Measurements from ENCODE around the gene NPAS3. TPM values are rescaled to one million over a fixed set of nuclear protein-coding genes. Genes with fewer than 3 reads are reported as not detected.

Gene NPAS3
- total RNA-seq, 1 experiment from 2014 or later = not detected

- Histone ChIP-seq H3K79me2 (ENCODE audit: insufficient read depth, low read length) (no peaks in the 10 kb centered on the region), H4K20me1 (ENCODE audit: insufficient read depth) (no peaks in the 10 kb centered on the region), H3K27ac (ENCODE audit: low read depth, low read length) (no peak overlapping the region), H3K4me1 (ENCODE audit: control insufficient read depth in 1 of 2, insufficient read depth in 2 of 2, low read length in 2 of 2) (no peaks in the 10 kb centered on the region), H3K27me3 (ENCODE audit: insufficient read depth, low read length) (no peaks in the 10 kb centered on the region), H2AFZ (ENCODE audit: low read depth, low read length, poor library complexity, severe bottlenecking) (no peak overlapping the region), H3K36me3 (ENCODE audit: control insufficient read depth in 1 of 2, insufficient read depth in 2 of 2, low read length in 2 of 2) (no peaks in the 10 kb centered on the region), H3K9me2 (ENCODE audit: insufficient read depth) (no peaks in the 10 kb centered on the region), H3K9me3 (ENCODE audit: control insufficient read depth in 1 of 2, insufficient read depth in 1 of 2, low read depth in 1 of 2, low read length in 2 of 2) (no peaks in the 10 kb centered on the region), H3K4me3 (replicated peaks in 1 of 2; ENCODE audit: low read depth in 1 of 2, low read length in 2 of 2) (no peak overlapping the region), H3K9ac (ENCODE audit: low read length) (no peak overlapping the region), H3K4me2 (ENCODE audit: low read length) (no peak overlapping the region)
- no peak for ATAC-seq
- ChIA-PET CTCF (no interaction called here), RAD21 (ENCODE audit: low non-redundant PET in 1 of 2, low total read pairs in 2 of 2, uncharacterized antibody in 2 of 2, unreplicated experiment in 2 of 2) (no interaction called here), POLR2A (no interaction called here)
- intact Hi-C loops (cut with micrococcal nuclease) = no loop called here
- TF ChIP-seq, protein P1, sequence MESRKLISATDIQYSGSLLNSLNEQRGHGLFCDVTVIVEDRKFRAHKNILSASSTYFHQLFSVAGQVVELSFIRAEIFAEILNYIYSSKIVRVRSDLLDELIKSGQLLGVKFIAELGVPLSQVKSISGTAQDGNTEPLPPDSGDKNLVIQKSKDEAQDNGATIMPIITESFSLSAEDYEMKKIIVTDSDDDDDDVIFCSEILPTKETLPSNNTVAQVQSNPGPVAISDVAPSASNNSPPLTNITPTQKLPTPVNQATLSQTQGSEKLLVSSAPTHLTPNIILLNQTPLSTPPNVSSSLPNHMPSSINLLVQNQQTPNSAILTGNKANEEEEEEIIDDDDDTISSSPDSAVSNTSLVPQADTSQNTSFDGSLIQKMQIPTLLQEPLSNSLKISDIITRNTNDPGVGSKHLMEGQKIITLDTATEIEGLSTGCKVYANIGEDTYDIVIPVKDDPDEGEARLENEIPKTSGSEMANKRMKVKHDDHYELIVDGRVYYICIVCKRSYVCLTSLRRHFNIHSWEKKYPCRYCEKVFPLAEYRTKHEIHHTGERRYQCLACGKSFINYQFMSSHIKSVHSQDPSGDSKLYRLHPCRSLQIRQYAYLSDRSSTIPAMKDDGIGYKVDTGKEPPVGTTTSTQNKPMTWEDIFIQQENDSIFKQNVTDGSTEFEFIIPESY (IDR thresholded peaks at IDR 0.05; ENCODE audit: extremely low read depth, insufficient replicate concordance, low read length) = no peak
- TF ChIP-seq ZFX (IDR thresholded peaks at IDR 0.05) (no peak), RAD21 (IDR thresholded peaks at IDR 0.05; ENCODE audit: low read depth) (no peak), EGR1 (IDR thresholded peaks at IDR 0.05; ENCODE audit: low read depth) (no peak), REST (IDR thresholded peaks at IDR 0.05; ENCODE audit: low read depth) (no peak), FOSL1 (IDR thresholded peaks at IDR 0.05; ENCODE audit: low read depth) (no peak), POLR2A (IDR thresholded peaks at IDR 0.05; ENCODE audit: borderline replicate concordance, extremely low read depth, insufficient read depth, insufficient read length) (no peak), POLR2AphosphoS5 (IDR thresholded peaks at IDR 0.05; ENCODE audit: low read depth, low read length) (no peak), ATF3 (IDR thresholded peaks at IDR 0.05) (no peak), ELF1 (IDR thresholded peaks at IDR 0.05; ENCODE audit: borderline replicate concordance, low read depth) (no peak), MAX (IDR thresholded peaks at IDR 0.05) (no peak), TCF7L2 (IDR thresholded peaks at IDR 0.05; ENCODE audit: borderline replicate concordance, extremely low read depth, insufficient read depth, insufficient read length) (no peak), CEBPB (IDR thresholded peaks at IDR 0.05; ENCODE audit: low read depth) (no peak), SP1 (IDR thresholded peaks at IDR 0.05; ENCODE audit: low read depth) (no peak), SRF (IDR thresholded peaks at IDR 0.05; ENCODE audit: low read depth) (no peak), JUND (IDR thresholded peaks at IDR 0.05) (no peak), ZNF274 (IDR thresholded peaks at IDR 0.05; ENCODE audit: low read depth, low read length) (no peak), CTCF (IDR thresholded peaks at IDR 0.05 in 2 of 3, conservative IDR thresholded peaks at IDR 0.05 in 1 of 3; ENCODE audit: borderline replicate concordance in 1 of 3, insufficient read depth in 1 of 3, low read depth in 2 of 3, low read length in 2 of 3) (no peak), SIN3A (IDR thresholded peaks at IDR 0.05; ENCODE audit: low read depth) (no peak), CBX3 (IDR thresholded peaks at IDR 0.05; ENCODE audit: low read depth) (no peak)
- DNase-seq (ENCODE audit: low read depth, low spot score) = no peak
- BruUV-seq (replicated peaks) = no TSS peak
These were observed 897.7 kb downstream of the NPAS3 start for GRCh38 chr14:33836203-33836899.
